HEK293 (cell line): ENCODE data around the gene CHMP5.

Experiments used
- CTCF ChIA-PET: fragments of 350-600 bp; formaldehyde crosslinking; extraction: SDS; loops from one replicate; lab custom pipeline; 2021; ENCODE audit warnings: antibody characterized with exemption; lab: Yijun Ruan, JAX
- POLR2A ChIA-PET: fragments of 300-600 bp; formaldehyde crosslinking; extraction: SDS; loops from one replicate; lab custom pipeline; 2020; ENCODE audit warnings: antibody characterized with exemption, inconsistent platforms; lab: Yijun Ruan, JAX
- H3K27ac ChIP-seq: fragments of 200-500 bp; sonication (Bioruptor generic); 2 replicates; pipeline ENCODE4 v1.5.1; 2014; ENCODE audit warnings: low read depth, low read length, control low read depth, inconsistent platforms; ENCODE audit errors: extremely low read depth
- H3K36me3 ChIP-seq, 2 experiments: fragments of 200-500 bp in 1 of 2; sonication (Bioruptor generic) in 1 of 2; 1 replicate in 1 of 2; 2 replicates in 1 of 2; pipeline ENCODE4 v1.5.1; 2014 to 2017; ENCODE audit warnings: inconsistent platforms in 2 of 2, low read length in 2 of 2; ENCODE audit not compliant: control insufficient read depth in 2 of 2, insufficient read depth in 1 of 2
- H3K4me1 ChIP-seq: fragments of 200-500 bp; sonication (Bioruptor generic); 2 replicates; pipeline ENCODE4 v1.5.1; 2014; ENCODE audit warnings: mild to moderate bottlenecking, low read length, inconsistent platforms; ENCODE audit not compliant: control insufficient read depth, insufficient read depth
- H3K4me3 ChIP-seq: 2 replicates; pipeline ENCODE4 v1.5.1; 2011; ENCODE audit warnings: low read depth, mild to moderate bottlenecking, control low read depth, low read length, moderate library complexity
- H3K9me3 ChIP-seq: fragments of 200-500 bp; sonication (Bioruptor generic); 2 replicates; pipeline ENCODE4 v1.5.1; 2014; ENCODE audit warnings: low read depth, low read length, inconsistent platforms; ENCODE audit not compliant: control insufficient read depth, insufficient read depth
- CTCF ChIP-seq: fragments of 450-650 bp; formaldehyde crosslinking; IDR thresholded peaks from 2 replicates; pipeline ENCODE4 v1.5.1; 2016; ENCODE audit warnings: missing biosample characterization, missing genetic modification characterization
- FEZF1 ChIP-seq: fragments of 450-650 bp; formaldehyde crosslinking; IDR thresholded peaks from 2 replicates; pipeline ENCODE4 v1.5.1; 2016; ENCODE audit warnings: missing biosample characterization, missing genetic modification characterization
- HOXC10 ChIP-seq: sonication (generic); formaldehyde crosslinking; IDR thresholded peaks from 2 replicates; pipeline ENCODE4 v1.8.1; 2023; ENCODE audit warnings: mild to moderate bottlenecking, missing genetic modification reagents
- HOXD13 ChIP-seq: sonication (generic); formaldehyde crosslinking; IDR thresholded peaks from 2 replicates; pipeline ENCODE4 v1.8.0; 2022; ENCODE audit warnings: missing genetic modification reagents, borderline replicate concordance
- KLF10 ChIP-seq: fragments of 450-650 bp; IDR thresholded peaks from 2 replicates; pipeline ENCODE4 v1.5.1; 2018; ENCODE audit warnings: missing biosample characterization, mild to moderate bottlenecking, missing genetic modification characterization
- PRDM10 ChIP-seq: fragments of 450-650 bp; formaldehyde crosslinking; IDR thresholded peaks from 2 replicates; pipeline ENCODE4 v1.5.1; 2016; ENCODE audit warnings: missing biosample characterization, missing genetic modification characterization
- RBAK ChIP-seq: fragments of 450-650 bp; formaldehyde crosslinking; IDR thresholded peaks from 2 replicates; pipeline ENCODE4 v1.5.1; 2016; ENCODE audit warnings: missing biosample characterization, missing genetic modification characterization
- SCRT1 ChIP-seq: fragments of 450-650 bp; formaldehyde crosslinking; IDR thresholded peaks from 2 replicates; pipeline ENCODE4 v1.5.1; 2016; ENCODE audit warnings: missing biosample characterization, missing genetic modification characterization, borderline replicate concordance
- ZBTB17 ChIP-seq: fragments of 450-650 bp; formaldehyde crosslinking; IDR thresholded peaks from 2 replicates; pipeline ENCODE4 v1.5.1; 2016; ENCODE audit warnings: missing biosample characterization, missing genetic modification characterization
- ZBTB20 ChIP-seq: fragments of 450-650 bp; formaldehyde crosslinking; IDR thresholded peaks from 2 replicates; pipeline ENCODE4 v1.5.1; 2016; ENCODE audit warnings: missing biosample characterization, missing genetic modification characterization
- ZBTB48 ChIP-seq: fragments of 450-650 bp; formaldehyde crosslinking; IDR thresholded peaks from 2 replicates; pipeline ENCODE4 v1.5.1; 2016; ENCODE audit warnings: missing biosample characterization, missing genetic modification characterization
- ZBTB8A ChIP-seq: fragments of 450-650 bp; formaldehyde crosslinking; IDR thresholded peaks from 2 replicates; pipeline ENCODE4 v1.5.1; 2016; ENCODE audit warnings: missing biosample characterization, missing genetic modification characterization
- ZFP37 ChIP-seq: fragments of 450-650 bp; formaldehyde crosslinking; IDR thresholded peaks from 2 replicates; pipeline ENCODE4 v1.5.1; 2016; ENCODE audit warnings: missing biosample characterization, missing genetic modification characterization
- ZNF132 ChIP-seq: fragments of 450-650 bp; formaldehyde crosslinking; IDR thresholded peaks from 2 replicates; pipeline ENCODE4 v1.5.1; 2017; ENCODE audit warnings: missing biosample characterization, missing genetic modification characterization, borderline replicate concordance
- ZNF16 ChIP-seq: fragments of 450-650 bp; formaldehyde crosslinking; IDR thresholded peaks from 2 replicates; pipeline ENCODE4 v1.5.1; 2016; ENCODE audit warnings: low read depth, missing biosample characterization, missing genetic modification characterization
- ZNF202 ChIP-seq: fragments of 450-650 bp; formaldehyde crosslinking; IDR thresholded peaks from 2 replicates; pipeline ENCODE4 v1.5.1; 2016; ENCODE audit warnings: missing biosample characterization, missing genetic modification characterization, borderline replicate concordance
- ZNF211 ChIP-seq: fragments of 450-650 bp; formaldehyde crosslinking; IDR thresholded peaks from 2 replicates; pipeline ENCODE4 v1.5.1; 2016; ENCODE audit warnings: low read depth, missing biosample characterization, missing genetic modification characterization
- ZNF239 ChIP-seq: fragments of 450-650 bp; formaldehyde crosslinking; IDR thresholded peaks from 2 replicates; pipeline ENCODE4 v1.5.1; 2016; ENCODE audit warnings: missing biosample characterization, missing genetic modification characterization
- ZNF274 ChIP-seq, 2 experiments: fragments of 200-500 bp in 1 of 2; fragments of 450-650 bp in 1 of 2; sonication (Bioruptor generic) in 1 of 2; formaldehyde crosslinking in 1 of 2; IDR thresholded peaks; 2 replicates each; pipeline versions ENCODE4 v1.5.1 to v1.6.1; 2014 to 2016; ENCODE audit warnings: borderline replicate concordance in 1 of 2, inconsistent platforms in 1 of 2, low read length in 1 of 2, missing biosample characterization in 1 of 2, missing genetic modification characterization in 1 of 2
- ZNF280C ChIP-seq: fragments of 450-650 bp; formaldehyde crosslinking; IDR thresholded peaks from 2 replicates; pipeline ENCODE4 v1.5.1; 2016; ENCODE audit warnings: missing biosample characterization, missing genetic modification characterization
- ZNF335 ChIP-seq: fragments of 450-650 bp; formaldehyde crosslinking; conservative IDR thresholded peaks from 2 replicates; pipeline ENCODE4 v1.5.1; 2016; ENCODE audit warnings: missing biosample characterization, missing genetic modification characterization
- ZNF404 ChIP-seq: fragments of 450-650 bp; formaldehyde crosslinking; IDR thresholded peaks from 2 replicates; pipeline ENCODE4 v1.5.1; 2017; ENCODE audit warnings: missing biosample characterization, missing genetic modification characterization
- ZNF510 ChIP-seq: fragments of 450-650 bp; formaldehyde crosslinking; IDR thresholded peaks from 2 replicates; pipeline ENCODE4 v1.5.1; 2018; ENCODE audit warnings: mild to moderate bottlenecking, missing genetic modification characterization, missing biosample characterization; ENCODE audit not compliant: insufficient replicate concordance
- ZNF558 ChIP-seq: fragments of 450-650 bp; formaldehyde crosslinking; IDR thresholded peaks from 2 replicates; pipeline ENCODE4 v1.5.1; 2016; ENCODE audit warnings: missing biosample characterization, missing genetic modification characterization
- ZNF677 ChIP-seq: fragments of 450-650 bp; IDR thresholded peaks from 2 replicates; pipeline ENCODE4 v1.5.0; 2018; ENCODE audit warnings: missing biosample characterization, mild to moderate bottlenecking, missing genetic modification characterization, moderate library complexity
- ZNF777 ChIP-seq: fragments of 450-650 bp; formaldehyde crosslinking; IDR thresholded peaks from 2 replicates; pipeline ENCODE4 v1.5.1; 2017; ENCODE audit warnings: missing biosample characterization, missing genetic modification characterization, borderline replicate concordance
- ZNF785 ChIP-seq: fragments of 450-650 bp; formaldehyde crosslinking; IDR thresholded peaks from 2 replicates; pipeline ENCODE4 v1.5.1; 2016; ENCODE audit warnings: missing biosample characterization, missing genetic modification characterization
- ZNF792 ChIP-seq: fragments of 450-650 bp; formaldehyde crosslinking; IDR thresholded peaks from 2 replicates; pipeline ENCODE4 v1.5.1; 2016; ENCODE audit warnings: missing biosample characterization, missing genetic modification characterization
- ZNF830 ChIP-seq: fragments of 450-650 bp; IDR thresholded peaks from 2 replicates; pipeline ENCODE4 v1.5.0; 2018; ENCODE audit warnings: missing biosample characterization, missing genetic modification characterization, low read depth, mild to moderate bottlenecking, moderate library complexity
- ZSCAN16 ChIP-seq: fragments of 450-650 bp; formaldehyde crosslinking; IDR thresholded peaks from 2 replicates; pipeline ENCODE4 v1.5.1; 2016; ENCODE audit warnings: missing biosample characterization, missing genetic modification characterization

The CHMP5 gene

GRCh38 chr9:33263131-33264002 lies 1.5 kb upstream of the CHMP5 start:
- H3K36me3 ChIP-seq = peaks cover 13 to 65% of the 10 kb centered on the region in 2 experiments
- CTCF ChIA-PET = interaction anchor here (0.6 to 1.3 kb wide), 5 partner anchors 24 to 196 kb away, joined by 3 to 6 read pairs (median 4); no protein-coding TSS in a partner anchor
- TF ChIP-seq ZNF777 (tag by site-specific recombination) (no peak), ZNF677 (tag by site-specific recombination) (no peak), ZNF239 (tag by site-specific recombination) (no peak), FEZF1 (tag by site-specific recombination) (no peak), ZNF792 (tag by site-specific recombination) (no peak), ZNF211 (tag by site-specific recombination) (no peak), ZBTB8A (tag by site-specific recombination) (no peak), ZNF404 (tag by site-specific recombination) (no peak), HOXD13 (CRISPR knock-in tag) (no peak), ZFP37 (tag by site-specific recombination) (no peak), ZNF202 (tag by site-specific recombination) (no peak), ZSCAN16 (tag by site-specific recombination) (no peak), ZBTB20 (tag by site-specific recombination) (peak; percentile 88), ZNF830 (tag by site-specific recombination) (no peak), ZNF558 (tag by site-specific recombination) (no peak), ZNF785 (tag by site-specific recombination) (no peak), ZNF16 (tag by site-specific recombination) (no peak), ZNF132 (tag by site-specific recombination) (no peak), ZNF510 (tag by site-specific recombination) (no peak), ZBTB48 (tag by site-specific recombination) (no peak), RBAK (tag by site-specific recombination) (no peak), SCRT1 (tag by site-specific recombination) (no peak), ZNF280C (tag by site-specific recombination) (no peak), ZNF335 (peak; percentile 96), ZNF274 (IDR thresholded peaks at IDR 0.05; ENCODE audit: low read length) (no peak), ZNF274 (tag by site-specific recombination; IDR thresholded peaks at IDR 0.05; ENCODE audit: borderline replicate concordance) (no peak), PRDM10 (tag by site-specific recombination) (peak; percentile 44), CTCF (tag by site-specific recombination) (no peak), KLF10 (tag by site-specific recombination) (no peak), HOXC10 (CRISPR knock-in tag) (no peak), ZBTB17 (tag by site-specific recombination) (peak; percentile 73)
- TF ChIP-seq, all 188 proteins: peak for 4
- H3K4me1 ChIP-seq = peaks cover 3% of the 10 kb centered on the region; the same call in 1 of the 2 replicates
- H3K4me3 ChIP-seq = peak overlapping the region; percentile 90
- no peaks in the 10 kb centered on the region for H3K9me3 ChIP-seq
- POLR2A ChIA-PET = interaction anchor here (0.9 to 2.2 kb wide), 7 partner anchors 8 to 238 kb away, joined by 3 to 16 read pairs (median 5); partner anchors contain the start of genes DNAJA1, NFX1 and NOL6
- peak overlapping the region; percentile 77; the same call in 1 of the 2 replicates for H3K27ac ChIP-seq
